SW 1271 (cell line): Measurements from ENCODE around the gene TNNT1.
"Not testable (repeated sequence)": the region's sequence is repeated elsewhere in the genome, so short reads cannot be mapped to it uniquely, and the experiment has no call there.

ENCODE experiments used
- DNase-seq, 2 experiments: peaks; one replicate each; lab custom pipeline; 2025; lab: John Stamatoyannopoulos, UW

The TNNT1 gene

GRCh38 chr19:55149078-55150003 is at the start of gene TNNT1:
TNNT1 (minus strand) TSS chr19:55149206; CDS start chr19:55147157, 2,049 bp downstream.
- no peak for DNase-seq

GRCh38 chr19:55198651-55199050 is 49.6 kb upstream of the TNNT1 start:
- DNase-seq, result no peak

- DNase-seq, result peak in 1 of 2 experiments; percentile 22
These were observed 48.5 kb upstream of the TNNT1 start for GRCh38 chr19:55197528-55197927.

GRCh38 chr19:55196803-55197202 is 47.8 kb upstream of the TNNT1 start:
- DNase-seq, result no peak

GRCh38 chr19:55193481-55193880 is 44.5 kb upstream of the TNNT1 start:
- DNase-seq, result no peak

- peak; percentile 74 to 92 for DNase-seq
These were observed 40.4 kb upstream of the TNNT1 start for GRCh38 chr19:55189403-55189835.

GRCh38 chr19:55188625-55189024 is 39.6 kb upstream of the TNNT1 start:
- DNase-seq, result peak in 1 of 2 experiments; percentile 4

GRCh38 chr19:55186080-55186479 is 37.1 kb upstream of the TNNT1 start:
- DNase-seq, result no peak

- no peak for DNase-seq
These were observed 32.7 kb upstream of the TNNT1 start for GRCh38 chr19:55181740-55182139.

- DNase-seq, result no peak
These were observed 30.8 kb upstream of the TNNT1 start, which contains the start of gene SYT5 for GRCh38 chr19:55179606-55180484. SYT5 (minus strand) TSS chr19:55180289; CDS start chr19:55179041, 1,248 bp downstream.

GRCh38 chr19:55178781-55179599 is 30.0 kb upstream of the TNNT1 start:
- peak in 1 of 2 experiments; percentile 74 for DNase-seq

- peak in 1 of 2 experiments; percentile 11 for DNase-seq
These were observed 27.1 kb upstream of the TNNT1 start for GRCh38 chr19:55176076-55176475.

GRCh38 chr19:55175117-55175867 is 26.3 kb upstream of the TNNT1 start:
- no peak for DNase-seq

- DNase-seq, result no peak
These were observed 25.6 kb upstream of the TNNT1 start for GRCh38 chr19:55174425-55175116.

- peak; percentile 60 to 87 for DNase-seq
These were observed 24.9 kb upstream of the TNNT1 start for GRCh38 chr19:55173714-55174409.

GRCh38 chr19:55173186-55173713 is 24.2 kb upstream of the TNNT1 start:
- DNase-seq, result no peak

- no peak for DNase-seq
These were observed 23.7 kb upstream of the TNNT1 start for GRCh38 chr19:55172741-55173140.

GRCh38 chr19:55172318-55172717 is 23.3 kb upstream of the TNNT1 start:
- DNase-seq, result not testable (repeated sequence)

- no peak for DNase-seq
These were observed 22.4 kb upstream of the TNNT1 start for GRCh38 chr19:55171440-55171839.
